Measurements from ENCODE around the gene RTF1. TPM values are rescaled to one million over a fixed set of nuclear protein-coding genes. Genes with fewer than 3 reads are reported as not detected.
"Not testable (repeated sequence)": the region's sequence is repeated elsewhere in the genome, so short reads cannot be mapped to it uniquely, and the experiment has no call there.

Gene RTF1
- polyA plus RNA-seq, 2 of the 4 experiments (the other 2 are of a cell fraction), result 21.1 to 22.8 TPM

- TF ChIP-seq BCL3 (IDR thresholded peaks at IDR 0.05), result no peak
These were observed 21.3 kb downstream of the RTF1 start (continued) for GRCh38 chr15:41438206-41438605.

GRCh38 chr15:41438745-41439144 is 21.9 kb downstream of the RTF1 start:
- POLR2A ChIA-PET; DNase-seq (ENCODE audit: low read depth in 1 of 2, low spot score in 1 of 2); H3K27ac ChIP-seq; H3K4me2 ChIP-seq; H3K4me1 ChIP-seq; FAIRE-seq; H3K9me3 ChIP-seq; H3K4me3 ChIP-seq; ATAC-seq: not testable (repeated sequence)
- CTCF ChIA-PET, result interaction anchor here (0.7 kb wide), 1 partner anchor 52 kb away, joined by 3 read pairs; no protein-coding TSS in a partner anchor
- 96% methylated on average over 5 of the region's 5 CpGs for WGBS (ENCODE audit: missing lambda C conversion rate)

GRCh38 chr15:41443275-41443674 is 26.4 kb downstream of the RTF1 start:
- ATAC-seq (no peak), DNase-seq (ENCODE audit: low read depth in 1 of 2, low spot score in 1 of 2) (no peak), FAIRE-seq (no peak)
- WGBS (ENCODE audit: missing lambda C conversion rate), result 69% methylated on average over 2 of the region's 2 CpGs
- H3K9me3 ChIP-seq, result no peaks in the 10 kb centered on the region
- no peak for TF ChIP-seq ZC3H11A (IDR thresholded peaks at IDR 0.05)
- no peak for TF ChIP-seq JUNB (IDR thresholded peaks at IDR 0.05)
- H3K27ac ChIP-seq, result no peak overlapping the region
- no peak overlapping the region for H3K4me2 ChIP-seq
- no peaks in the 10 kb centered on the region for H3K4me1 ChIP-seq
- ChIA-PET CTCF (interaction anchor here (0.8 to 1.5 kb wide), 4 partner anchors 9 to 26 kb away, joined by 3 to 5 read pairs (median 4); no protein-coding TSS in a partner anchor), POLR2A (no interaction called here)
- H3K4me3 ChIP-seq, result no peak overlapping the region

DNA sequence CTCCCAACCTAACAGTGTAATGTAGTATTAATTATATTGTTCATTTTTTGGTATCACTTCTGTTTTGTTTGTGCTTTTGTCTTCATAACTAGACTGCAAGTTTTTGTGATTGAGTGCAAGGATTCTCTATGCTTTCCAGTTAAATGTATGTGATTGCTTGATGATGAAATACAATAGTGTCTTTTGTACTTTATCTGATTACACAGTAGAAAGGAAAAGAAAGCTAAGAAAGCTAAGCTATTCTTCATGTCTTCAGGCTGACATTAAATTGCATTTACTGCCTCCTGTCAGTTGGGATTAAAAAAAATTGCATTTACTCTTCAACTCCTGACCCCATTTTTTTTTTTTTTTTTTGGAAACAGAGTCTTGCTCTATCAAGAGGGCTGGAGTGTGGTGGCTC is 28.5 kb downstream of the RTF1 start:
- no peak for TF ChIP-seq ESRRA (IDR thresholded peaks at IDR 0.05; ENCODE audit: borderline replicate concordance, low read length)
- no peak for TF ChIP-seq MYC (IDR thresholded peaks at IDR 0.05; ENCODE audit: borderline replicate concordance, low read length)
- no peak for TF ChIP-seq CEBPB (IDR thresholded peaks at IDR 0.05)
- TF ChIP-seq ELK1 (IDR thresholded peaks at IDR 0.05; ENCODE audit: low read depth, low read length), result no peak
- TF ChIP-seq FOSL2 (IDR thresholded peaks at IDR 0.05), result no peak
- TF ChIP-seq FOSL2 (CRISPR knock-in tag; IDR thresholded peaks at IDR 0.05), result no peak
- ChIA-PET CTCF (interaction anchor here (0.6 to 0.8 kb wide), 3 partner anchors 21 to 158 kb away, joined by 3 to 5 read pairs (median 3); no protein-coding TSS in a partner anchor), POLR2A (no interaction called here)
- H3K4me2 ChIP-seq, result no peak overlapping the region
- FAIRE-seq (no peak), ATAC-seq (no peak), DNase-seq (ENCODE audit: low read depth in 1 of 2, low spot score in 1 of 2) (no peak)
- no peak overlapping the region for H3K4me3 ChIP-seq
- H3K9me3 ChIP-seq, result no peaks in the 10 kb centered on the region
- H3K4me1 ChIP-seq, result no peaks in the 10 kb centered on the region
- H3K27ac ChIP-seq, result no peak overlapping the region

- ATAC-seq, result no peak
- WGBS (ENCODE audit: missing lambda C conversion rate), result 85% methylated on average over 4 of the region's 4 CpGs
- Histone ChIP-seq H3K27ac (no peak overlapping the region), H3K4me2 (no peak overlapping the region), H3K4me1 (no peaks in the 10 kb centered on the region), H3K4me3 (no peak overlapping the region), H3K9me3 (no peaks in the 10 kb centered on the region)
- no peak for TF ChIP-seq BCL3 (IDR thresholded peaks at IDR 0.05)
- no peak for TF ChIP-seq FOXS1 (CRISPR knock-in tag; IDR thresholded peaks at IDR 0.05)
- TF ChIP-seq PBX3 (IDR thresholded peaks at IDR 0.05), result no peak
- no peak for TF ChIP-seq HEYL (CRISPR knock-in tag; IDR thresholded peaks at IDR 0.05)
- no peak for TF ChIP-seq JUNB (IDR thresholded peaks at IDR 0.05)
- no peak for TF ChIP-seq RNF2 (IDR thresholded peaks at IDR 0.05; ENCODE audit: borderline replicate concordance, low read depth)
- TF ChIP-seq USF2 (IDR thresholded peaks at IDR 0.05), result no peak
- no peak for TF ChIP-seq RFX5 (IDR thresholded peaks at IDR 0.05)
- TF ChIP-seq ZSCAN20 (CRISPR knock-in tag; IDR thresholded peaks at IDR 0.05), result no peak
- no peak for FAIRE-seq
- DNase-seq (ENCODE audit: low read depth in 1 of 2, low spot score in 1 of 2), result no peak
- POLR2A ChIA-PET, result no interaction called here
- CTCF ChIA-PET, result no interaction called here
These were observed 45.3 kb downstream of the RTF1 start for GRCh38 chr15:41462084-41462795.

Data from A549 (cell line).